ENCODE results near the gene PLCB1. TPM values are rescaled to one million over a fixed set of nuclear protein-coding genes. Genes with fewer than 3 reads are reported as not detected.

PLCB1 gene
- total RNA-seq, 1 experiment from 2014 or later = not detected

- Histone ChIP-seq H4K20me1 (ENCODE audit: insufficient read depth) (no peaks in the 10 kb centered on the region), H3K9me3 (ENCODE audit: insufficient read depth, low read depth) (no peaks in the 10 kb centered on the region), H3K36me3 (ENCODE audit: low read depth) (no peaks in the 10 kb centered on the region), H3F3A (ENCODE audit: insufficient read depth, low read depth) (no peaks in the 10 kb centered on the region), H2AFZ (no peak overlapping the region), H3K27me3 (ENCODE audit: insufficient read depth, low read depth) (no peaks in the 10 kb centered on the region), H3K9me2 (ENCODE audit: insufficient read depth) (no peaks in the 10 kb centered on the region), H3K4me3 (no peak overlapping the region), H3K4me1 (replicated peaks; ENCODE audit: insufficient read depth) (no peaks in the 10 kb centered on the region), H3K79me2 (ENCODE audit: low read depth) (no peaks in the 10 kb centered on the region), H3K4me2 (no peak overlapping the region), H3K27ac (no peak overlapping the region)
- TF ChIP-seq EZH2 (IDR thresholded peaks at IDR 0.05; ENCODE audit: low read depth) (no peak), CTCF (conservative IDR thresholded peaks at IDR 0.05) (no peak)
- no peak for DNase-seq
- POLR2A ChIA-PET (ENCODE audit: unreplicated experiment) = no interaction called here
- BruUV-seq (replicated peaks) = no TSS peak
- intact Hi-C loops (cut with micrococcal nuclease; ENCODE audit: unreplicated experiment) = no loop called here
- CTCF ChIA-PET = no interaction called here
These were observed 13.4 kb downstream of the PLCB1 start for GRCh38 chr20:8145246-8146168.

GRCh38 chr20:8147476-8147875, 15.4 kb downstream of the PLCB1 start:
- no peak for TF ChIP-seq CTCF (conservative IDR thresholded peaks at IDR 0.05)
- TF ChIP-seq EZH2 (IDR thresholded peaks at IDR 0.05; ENCODE audit: low read depth) = no peak
- no peak for DNase-seq
- Histone ChIP-seq H2AFZ (no peak overlapping the region), H4K20me1 (ENCODE audit: insufficient read depth) (no peaks in the 10 kb centered on the region), H3F3A (ENCODE audit: insufficient read depth, low read depth) (0 out of 2 replicates have a peak, but pooled peaks cover 4% of the 10 kb centered on the region), H3K27ac (no peak overlapping the region), H3K9me3 (ENCODE audit: insufficient read depth, low read depth) (no peaks in the 10 kb centered on the region), H3K79me2 (ENCODE audit: low read depth) (no peaks in the 10 kb centered on the region), H3K27me3 (ENCODE audit: insufficient read depth, low read depth) (no peaks in the 10 kb centered on the region), H3K4me1 (replicated peaks; ENCODE audit: insufficient read depth) (no peaks in the 10 kb centered on the region), H3K4me2 (no peak overlapping the region), H3K4me3 (no peak overlapping the region), H3K36me3 (ENCODE audit: low read depth) (no peaks in the 10 kb centered on the region), H3K9me2 (ENCODE audit: insufficient read depth) (no peaks in the 10 kb centered on the region)
- no TSS peak for BruUV-seq (replicated peaks)
- ChIA-PET POLR2A (ENCODE audit: unreplicated experiment) (interaction anchor here (0.6 kb wide), 1 partner anchor 67 kb away, joined by 5 read pairs; no protein-coding TSS in a partner anchor), CTCF (no interaction called here)
- intact Hi-C loops (cut with micrococcal nuclease; ENCODE audit: unreplicated experiment) = no loop called here

GRCh38 chr20:8148501-8148900, 16.4 kb downstream of the PLCB1 start:
- Histone ChIP-seq H3K36me3 (ENCODE audit: low read depth) (no peaks in the 10 kb centered on the region), H3K9me2 (ENCODE audit: insufficient read depth) (no peaks in the 10 kb centered on the region), H3K27me3 (ENCODE audit: insufficient read depth, low read depth) (no peaks in the 10 kb centered on the region), H3K4me3 (no peak overlapping the region), H3K9me3 (ENCODE audit: insufficient read depth, low read depth) (no peaks in the 10 kb centered on the region), H2AFZ (no peak overlapping the region), H3K4me1 (replicated peaks; ENCODE audit: insufficient read depth) (no peaks in the 10 kb centered on the region), H3K79me2 (ENCODE audit: low read depth) (no peaks in the 10 kb centered on the region), H3F3A (ENCODE audit: insufficient read depth, low read depth) (0 out of 2 replicates have a peak, but pooled peaks cover 4% of the 10 kb centered on the region), H3K4me2 (no peak overlapping the region), H4K20me1 (ENCODE audit: insufficient read depth) (no peaks in the 10 kb centered on the region), H3K27ac (no peak overlapping the region)
- no peak for TF ChIP-seq EZH2 (IDR thresholded peaks at IDR 0.05; ENCODE audit: low read depth)
- no peak for TF ChIP-seq CTCF (conservative IDR thresholded peaks at IDR 0.05)
- intact Hi-C loops (cut with micrococcal nuclease; ENCODE audit: unreplicated experiment) = no loop called here
- ChIA-PET POLR2A (ENCODE audit: unreplicated experiment) (no interaction called here), CTCF (no interaction called here)
- DNase-seq = no peak
- no TSS peak for BruUV-seq (replicated peaks)

Measured in PC-9 (cell line).